ENCODE measurements around the gene SEC61B.

The SEC61B gene

DNA sequence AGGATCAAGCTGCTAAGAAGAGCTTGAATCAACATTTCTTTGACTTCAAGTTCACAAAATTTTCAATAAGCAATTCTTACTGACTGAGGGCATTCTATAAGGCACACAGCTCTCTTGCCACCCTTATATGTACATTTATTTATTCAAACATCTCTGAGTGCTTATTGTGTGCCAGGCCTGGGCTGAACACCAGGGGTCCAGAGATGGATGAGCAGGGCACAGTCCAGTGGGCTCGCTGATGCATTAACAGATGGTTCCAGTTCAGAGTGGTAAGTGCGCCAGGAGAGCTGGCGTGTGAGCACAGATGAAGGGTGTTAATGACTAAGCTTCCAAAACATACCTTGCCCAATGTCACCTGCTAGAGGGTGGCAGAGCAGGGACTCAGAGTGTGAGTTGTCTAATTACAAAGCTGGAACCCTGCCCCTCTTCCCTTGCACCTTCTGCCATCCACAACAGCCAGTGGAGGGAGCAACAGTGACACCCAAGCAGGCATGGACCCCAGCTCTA, 24.9 kb upstream of the SEC61B start:
- POLR2A ChIA-PET = interaction anchor here (1.5 kb wide), 1 partner anchor 25 kb away, joined by 6 read pairs; the partner anchor contains the start of genes ALG2 and SEC61B
- DNase-seq (ENCODE audit: extremely low spot score) = no peak
- no peak for TF ChIP-seq PKNOX1 (IDR thresholded peaks at IDR 0.05)
- TF ChIP-seq NFRKB (IDR thresholded peaks at IDR 0.05) = no peak
- no peak for TF ChIP-seq LEF1 (IDR thresholded peaks at IDR 0.05; ENCODE audit: borderline replicate concordance)
- TF ChIP-seq SP1 (IDR thresholded peaks at IDR 0.05) = no peak
- no peak for TF ChIP-seq SUZ12 (IDR thresholded peaks at IDR 0.05)
- no peak for TF ChIP-seq HDGF (IDR thresholded peaks at IDR 0.05; ENCODE audit: borderline replicate concordance)
- TF ChIP-seq FOXM1 (IDR thresholded peaks at IDR 0.05; ENCODE audit: borderline replicate concordance) = no peak
- TF ChIP-seq L3MBTL2 (conservative IDR thresholded peaks at IDR 0.05) = no peak
- TF ChIP-seq BHLHE40 (IDR thresholded peaks at IDR 0.05; ENCODE audit: borderline replicate concordance) = no peak
- TF ChIP-seq ZNF384 (IDR thresholded peaks at IDR 0.05) = no peak
- no peak for TF ChIP-seq ELF4 (IDR thresholded peaks at IDR 0.05)
- TF ChIP-seq TARDBP (IDR thresholded peaks at IDR 0.05) = no peak
- TF ChIP-seq ARNT (IDR thresholded peaks at IDR 0.05) = no peak
- no peak for TF ChIP-seq CTBP1 (IDR thresholded peaks at IDR 0.05; ENCODE audit: borderline replicate concordance)
- TF ChIP-seq FOXK2 (IDR thresholded peaks at IDR 0.05) = no peak
- TF ChIP-seq FOXA1 (IDR thresholded peaks at IDR 0.05) = no peak
- CTCF ChIA-PET = interaction anchor here (0.6 to 2.2 kb wide), 2 partner anchors 8 to 12 kb away, joined by 3 to 14 read pairs; no protein-coding TSS in a partner anchor

- DNase-seq (ENCODE audit: extremely low spot score) = no peak
- CTCF ChIA-PET = interaction anchor here (2.2 kb wide), 1 partner anchor 13 kb away, joined by 14 read pairs; no protein-coding TSS in a partner anchor
- no peak for TF ChIP-seq ELF4 (IDR thresholded peaks at IDR 0.05)
- TF ChIP-seq SUZ12 (IDR thresholded peaks at IDR 0.05) = no peak
- TF ChIP-seq L3MBTL2 (conservative IDR thresholded peaks at IDR 0.05) = no peak
- no peak for TF ChIP-seq LEF1 (IDR thresholded peaks at IDR 0.05; ENCODE audit: borderline replicate concordance)
- TF ChIP-seq FOXK2 (IDR thresholded peaks at IDR 0.05) = no peak
- TF ChIP-seq NFRKB (IDR thresholded peaks at IDR 0.05) = no peak
- TF ChIP-seq TARDBP (IDR thresholded peaks at IDR 0.05) = no peak
- no peak for TF ChIP-seq ZNF384 (IDR thresholded peaks at IDR 0.05)
- TF ChIP-seq PKNOX1 (IDR thresholded peaks at IDR 0.05) = no peak
- no peak for TF ChIP-seq BHLHE40 (IDR thresholded peaks at IDR 0.05; ENCODE audit: borderline replicate concordance)
- TF ChIP-seq CTBP1 (IDR thresholded peaks at IDR 0.05; ENCODE audit: borderline replicate concordance) = no peak
- no peak for TF ChIP-seq ARNT (IDR thresholded peaks at IDR 0.05)
- no peak for TF ChIP-seq HDGF (IDR thresholded peaks at IDR 0.05; ENCODE audit: borderline replicate concordance)
- TF ChIP-seq FOXA1 (IDR thresholded peaks at IDR 0.05) = no peak
- POLR2A ChIA-PET = no interaction called here
Observed at GRCh38 chr9:99197987-99198386, 24.1 kb upstream of the SEC61B start.

- ChIA-PET CTCF (no interaction called here), POLR2A (interaction anchor here (1.6 kb wide), 1 partner anchor 22 kb away, joined by 3 read pairs; the partner anchor contains the start of genes ALG2 and SEC61B)
- DNase-seq (ENCODE audit: extremely low spot score) = no peak
- no peak for TF ChIP-seq FOXA1 (IDR thresholded peaks at IDR 0.05)
- TF ChIP-seq ZNF384 (IDR thresholded peaks at IDR 0.05) = no peak
Observed at GRCh38 chr9:99199938-99200539, 22.0 kb upstream of the SEC61B start.

DNA sequence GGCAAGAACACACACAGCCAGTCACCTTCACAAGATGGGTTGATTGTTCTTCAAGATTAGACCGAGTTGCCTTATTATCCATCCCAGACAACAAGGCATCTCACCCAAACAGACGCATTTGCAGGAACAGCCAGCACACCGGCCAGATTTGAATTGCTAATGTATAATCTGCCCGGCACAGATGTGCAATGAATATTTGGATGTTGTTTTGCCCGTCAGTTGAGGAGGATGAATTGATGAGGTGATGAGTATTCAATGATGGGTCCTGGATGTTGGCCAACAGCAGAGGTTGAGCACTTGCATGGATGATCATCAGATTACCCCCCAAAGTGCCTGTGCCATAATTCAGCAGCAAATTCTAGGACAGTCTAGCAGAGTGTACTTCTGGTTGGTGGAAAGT, 20.5 kb upstream of the SEC61B start:
- no peak for TF ChIP-seq HDGF (IDR thresholded peaks at IDR 0.05; ENCODE audit: borderline replicate concordance)
- no peak for DNase-seq (ENCODE audit: extremely low spot score)
- POLR2A ChIA-PET = no interaction called here
- CTCF ChIA-PET = interaction anchor here (0.6 kb wide), 1 partner anchor 917 kb away, joined by 3 read pairs; no protein-coding TSS in a partner anchor

GRCh38 chr9:99210572-99210971, 11.5 kb upstream of the SEC61B start:
- no peak for DNase-seq (ENCODE audit: extremely low spot score)
- ChIA-PET POLR2A (interaction anchor here (1.2 kb wide), 1 partner anchor 10 kb away, joined by 4 read pairs; no protein-coding TSS in a partner anchor), CTCF (no interaction called here)
- TF ChIP-seq LEF1 (IDR thresholded peaks at IDR 0.05; ENCODE audit: borderline replicate concordance) = no peak
- no peak for TF ChIP-seq HDGF (IDR thresholded peaks at IDR 0.05; ENCODE audit: borderline replicate concordance)
- TF ChIP-seq FOXM1 (IDR thresholded peaks at IDR 0.05; ENCODE audit: borderline replicate concordance) = no peak
- no peak for TF ChIP-seq SUZ12 (IDR thresholded peaks at IDR 0.05)
- no peak for TF ChIP-seq NFRKB (IDR thresholded peaks at IDR 0.05)
- no peak for TF ChIP-seq ARNT (IDR thresholded peaks at IDR 0.05)
- no peak for TF ChIP-seq ELF4 (IDR thresholded peaks at IDR 0.05)
- no peak for TF ChIP-seq SP1 (IDR thresholded peaks at IDR 0.05)
- no peak for TF ChIP-seq ZNF384 (IDR thresholded peaks at IDR 0.05)
- TF ChIP-seq FOXK2 (IDR thresholded peaks at IDR 0.05) = no peak
- no peak for TF ChIP-seq BHLHE40 (IDR thresholded peaks at IDR 0.05; ENCODE audit: borderline replicate concordance)
- TF ChIP-seq PKNOX1 (IDR thresholded peaks at IDR 0.05) = no peak

- ChIA-PET POLR2A (no interaction called here), CTCF (no interaction called here)
- TF ChIP-seq PKNOX1 (IDR thresholded peaks at IDR 0.05) = no peak
- no peak for TF ChIP-seq ARNT (IDR thresholded peaks at IDR 0.05)
- no peak for TF ChIP-seq NFRKB (IDR thresholded peaks at IDR 0.05)
- TF ChIP-seq CTBP1 (IDR thresholded peaks at IDR 0.05; ENCODE audit: borderline replicate concordance) = no peak
- no peak for TF ChIP-seq SUZ12 (IDR thresholded peaks at IDR 0.05)
- TF ChIP-seq ZNF384 (IDR thresholded peaks at IDR 0.05) = no peak
- TF ChIP-seq BHLHE40 (IDR thresholded peaks at IDR 0.05; ENCODE audit: borderline replicate concordance) = no peak
- TF ChIP-seq FOXM1 (IDR thresholded peaks at IDR 0.05; ENCODE audit: borderline replicate concordance) = no peak
- TF ChIP-seq ELF4 (IDR thresholded peaks at IDR 0.05) = no peak
- TF ChIP-seq SP1 (IDR thresholded peaks at IDR 0.05) = no peak
- no peak for TF ChIP-seq TARDBP (IDR thresholded peaks at IDR 0.05)
- TF ChIP-seq FOXA1 (IDR thresholded peaks at IDR 0.05) = no peak
- TF ChIP-seq FOXK2 (IDR thresholded peaks at IDR 0.05) = no peak
- no peak for TF ChIP-seq LEF1 (IDR thresholded peaks at IDR 0.05; ENCODE audit: borderline replicate concordance)
- TF ChIP-seq L3MBTL2 (conservative IDR thresholded peaks at IDR 0.05) = no peak
- no peak for TF ChIP-seq HDGF (IDR thresholded peaks at IDR 0.05; ENCODE audit: borderline replicate concordance)
- no peak for DNase-seq (ENCODE audit: extremely low spot score)
Observed at GRCh38 chr9:99211746-99212145, 10.3 kb upstream of the SEC61B start.
